ENCODE results near the gene SPTAN1.
A peak's percentile ranks its signal among the peaks of the same experiment; 100 is the strongest.
"Not testable (repeated sequence)": the region's sequence is repeated elsewhere in the genome, so short reads cannot be mapped to it uniquely, and the experiment has no call there.

Gene SPTAN1

DNA sequence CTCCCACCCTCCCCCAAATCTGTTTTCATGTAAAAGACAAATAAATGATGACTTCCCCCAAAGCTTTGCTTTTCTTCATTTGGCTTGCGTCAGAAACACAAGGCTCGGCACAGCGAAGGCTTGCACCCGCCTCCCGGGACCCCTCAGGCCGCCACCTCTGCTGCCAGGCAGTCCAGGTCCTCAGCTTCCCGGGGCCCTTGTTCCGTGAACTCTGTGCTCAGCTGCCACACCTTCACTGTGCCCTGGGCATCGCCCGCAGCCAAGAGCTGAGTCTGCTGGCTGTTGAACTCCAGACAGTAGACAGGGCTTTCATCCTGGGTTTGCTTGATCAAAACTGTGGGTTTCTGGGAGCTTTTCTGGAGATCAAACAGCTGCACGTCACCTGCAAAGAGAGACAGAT is 81.2 kb downstream of the SPTAN1 start:
- no peak for DNase-seq (ENCODE audit: low spot score)

DNA sequence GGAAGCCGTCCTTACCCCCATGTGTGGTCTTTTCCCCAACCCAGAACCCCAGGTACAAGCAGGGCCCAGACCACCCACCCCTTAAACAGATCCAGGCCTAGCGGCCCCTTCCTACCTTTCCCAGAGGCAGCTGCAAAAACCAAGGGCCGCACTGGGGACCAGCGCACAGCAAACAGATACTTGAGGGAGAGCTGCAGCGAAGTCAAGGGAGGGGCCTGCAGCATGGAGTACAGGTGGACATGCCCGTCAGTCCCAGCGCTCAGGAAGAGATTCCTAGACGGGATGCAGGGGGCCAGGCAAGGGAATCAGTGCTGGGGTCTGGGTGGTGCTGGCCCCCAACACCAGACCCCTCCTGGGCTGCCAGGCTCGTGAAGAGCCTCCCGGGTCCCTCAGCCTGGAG is 81.7 kb downstream of the SPTAN1 start:
- no peak for DNase-seq (ENCODE audit: low spot score)

DNA sequence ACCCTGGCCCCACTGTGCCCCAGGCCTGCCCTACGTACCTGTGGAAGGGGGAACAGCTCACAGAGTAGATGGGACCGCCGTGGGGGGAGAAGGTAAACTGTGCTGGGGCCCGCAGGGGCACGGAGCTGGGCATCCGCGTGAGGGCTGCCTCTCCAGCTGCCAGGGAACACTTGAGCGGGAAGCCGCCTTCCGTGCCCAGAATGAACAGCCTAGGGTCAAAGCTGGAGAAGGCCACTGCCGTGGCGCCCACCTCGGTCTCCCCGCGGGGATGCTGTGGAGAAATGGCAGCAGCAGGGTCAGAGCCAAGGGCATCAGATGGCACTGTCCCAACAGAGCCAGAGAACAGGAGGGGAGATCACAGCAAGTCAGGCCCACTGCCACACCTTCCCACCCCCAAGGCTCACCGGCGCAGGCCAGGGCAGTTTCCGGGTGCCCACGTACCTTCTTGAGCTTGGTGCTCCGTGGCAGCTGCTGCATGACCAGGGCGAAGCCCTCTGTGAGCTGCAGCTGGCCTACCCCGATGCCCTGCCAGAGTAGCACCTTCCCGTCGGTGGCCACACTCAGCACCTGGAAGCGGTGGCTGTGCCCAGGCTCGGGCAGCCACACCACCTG is 82.4 kb downstream of the SPTAN1 start:
- no peak for DNase-seq (ENCODE audit: low spot score)

DNA sequence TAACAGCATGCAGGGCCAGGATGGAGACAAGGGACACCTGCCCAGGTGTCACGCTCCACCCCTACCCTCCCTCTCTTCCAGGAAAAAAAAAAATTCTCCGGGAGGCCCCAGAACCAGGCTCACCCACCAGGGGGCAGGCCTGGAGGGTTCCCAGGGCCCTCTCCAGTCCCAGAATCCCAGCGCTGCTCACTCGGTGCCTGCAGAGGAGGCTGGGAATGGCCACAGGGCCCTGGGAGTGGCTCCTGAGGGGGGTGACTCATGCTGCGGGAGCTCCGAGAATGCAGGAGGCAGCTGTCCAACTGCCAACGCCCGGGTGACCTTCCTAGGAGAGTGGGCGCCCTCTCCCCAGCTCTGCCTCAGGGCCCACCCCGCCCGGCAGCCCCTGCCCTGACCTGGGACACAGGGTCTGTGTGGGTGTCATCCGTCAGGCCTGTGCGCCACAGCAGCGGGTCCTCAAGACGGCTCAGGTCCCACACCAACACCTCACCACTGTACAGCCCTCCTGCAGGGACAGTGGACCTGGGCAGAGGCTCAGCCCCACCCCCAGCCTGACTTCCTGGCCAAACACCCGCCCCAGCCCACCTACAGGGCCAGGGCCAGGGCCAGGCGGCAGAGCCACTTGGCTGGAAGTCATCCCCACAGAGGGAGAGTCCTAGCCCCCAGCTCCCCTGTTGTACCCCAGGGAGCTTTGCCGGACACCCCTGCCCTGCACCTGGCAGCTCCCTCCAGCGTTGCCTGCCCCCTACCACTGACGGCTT is 83.1 kb downstream of the SPTAN1 start:
- DNase-seq (ENCODE audit: low spot score), result peak; percentile 99

DNA sequence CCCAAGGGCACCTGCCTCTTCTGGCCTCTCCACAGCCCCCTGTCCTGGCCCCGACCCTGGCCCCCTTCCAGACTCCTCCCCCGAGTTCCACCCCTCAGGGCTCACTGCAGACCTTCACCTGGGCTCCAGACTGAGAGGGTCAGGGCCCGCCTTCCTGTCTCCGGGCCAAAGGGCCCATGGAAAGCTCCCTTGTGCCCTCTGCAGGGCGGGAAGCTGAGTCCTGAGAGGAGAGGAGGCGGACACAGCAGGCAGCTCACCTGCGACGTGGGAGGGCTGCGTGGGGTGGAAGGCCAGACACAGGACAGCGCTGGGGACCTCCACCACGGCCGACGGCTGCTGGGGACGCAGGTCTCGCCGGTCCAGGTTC is 83.6 kb downstream of the SPTAN1 start:
- no peak for DNase-seq (ENCODE audit: low spot score)

DNA sequence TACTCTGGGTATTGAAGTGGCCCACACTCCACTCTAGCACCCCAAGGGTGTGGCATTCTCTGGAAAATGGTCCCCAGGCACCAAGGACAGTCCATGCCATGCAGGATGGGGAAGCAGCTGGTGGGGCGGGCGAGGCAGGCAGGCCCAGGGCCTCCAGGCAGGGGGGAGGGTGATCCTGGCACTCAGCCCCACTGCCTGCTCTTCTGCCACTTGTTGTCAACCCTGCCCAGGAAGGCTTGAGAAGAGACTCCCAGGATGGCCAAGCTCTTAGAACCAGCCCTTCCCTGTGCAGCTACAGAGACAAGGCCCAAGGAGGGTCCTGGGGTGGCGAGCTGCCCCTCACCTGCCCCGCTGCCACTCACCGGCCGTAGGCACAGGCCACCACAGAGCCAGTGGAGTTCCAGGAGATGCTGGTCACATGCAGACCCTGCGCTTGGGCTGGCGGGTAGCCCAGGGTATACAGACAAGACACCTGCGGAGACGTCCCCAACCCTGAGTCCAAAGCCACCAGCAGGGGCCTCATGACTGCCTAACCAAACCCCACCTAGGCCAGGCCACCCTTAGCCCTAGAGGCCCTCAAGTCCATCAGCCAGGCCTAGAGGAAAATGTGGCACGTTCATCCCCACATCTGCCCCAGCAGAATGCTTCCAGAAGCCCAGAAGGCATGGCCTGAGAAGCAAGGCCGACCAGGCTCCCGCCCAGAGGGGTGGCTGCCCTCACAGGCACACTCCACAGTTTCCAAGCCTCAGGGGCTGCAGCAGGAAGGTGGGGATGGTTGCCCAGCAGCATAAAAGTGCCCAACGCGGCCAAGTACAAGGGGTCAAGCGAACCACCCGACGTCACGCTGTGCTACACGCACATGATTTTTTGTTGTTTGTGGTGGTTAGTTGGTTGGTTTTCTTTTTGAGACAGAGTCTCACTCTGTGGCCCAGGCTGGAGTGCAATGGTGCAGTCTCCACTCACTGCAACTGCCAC is 84.5 kb downstream of the SPTAN1 start:
- no peak for DNase-seq (ENCODE audit: low spot score)

DNA sequence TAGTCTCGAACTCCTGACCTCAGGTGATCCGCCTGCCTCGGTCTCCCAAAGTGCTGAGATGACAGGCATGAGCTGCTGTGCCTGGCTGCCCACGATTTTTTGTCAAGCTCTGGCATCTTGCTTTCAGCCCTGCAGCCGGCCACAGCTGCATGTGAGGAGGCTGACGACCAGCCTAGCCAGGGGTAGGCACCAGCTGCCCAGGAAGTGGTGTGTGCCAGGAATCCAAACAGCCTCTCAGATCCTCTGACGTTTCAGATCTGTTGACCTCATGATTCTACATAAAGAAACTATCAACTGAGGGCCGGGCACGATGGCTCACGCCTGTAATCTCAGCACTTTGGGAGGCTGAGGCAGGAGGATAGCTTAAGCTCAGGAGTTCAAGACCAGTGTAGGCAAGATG is 85.3 kb downstream of the SPTAN1 start:
- DNase-seq (ENCODE audit: low spot score), result no peak

DNA sequence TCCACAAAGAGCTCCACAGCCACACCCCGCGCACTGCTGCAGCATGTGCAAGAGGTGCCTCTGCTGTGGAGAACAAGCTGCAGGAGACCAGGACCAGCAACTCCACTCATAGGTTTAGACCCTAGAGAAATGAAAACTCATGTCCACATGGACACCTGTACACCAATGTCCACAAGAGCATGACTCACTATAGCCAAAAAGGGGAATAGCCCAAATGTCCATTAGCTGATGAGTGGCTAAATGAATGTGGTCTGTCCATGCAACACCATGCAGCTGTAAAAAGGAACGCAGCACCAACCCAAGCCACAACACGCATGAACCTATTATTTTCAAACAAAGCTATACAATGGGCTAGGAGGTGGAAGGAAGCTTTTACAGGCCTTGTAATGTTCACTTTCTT is 86.2 kb downstream of the SPTAN1 start:
- DNase-seq (ENCODE audit: low spot score), result no peak

DNA sequence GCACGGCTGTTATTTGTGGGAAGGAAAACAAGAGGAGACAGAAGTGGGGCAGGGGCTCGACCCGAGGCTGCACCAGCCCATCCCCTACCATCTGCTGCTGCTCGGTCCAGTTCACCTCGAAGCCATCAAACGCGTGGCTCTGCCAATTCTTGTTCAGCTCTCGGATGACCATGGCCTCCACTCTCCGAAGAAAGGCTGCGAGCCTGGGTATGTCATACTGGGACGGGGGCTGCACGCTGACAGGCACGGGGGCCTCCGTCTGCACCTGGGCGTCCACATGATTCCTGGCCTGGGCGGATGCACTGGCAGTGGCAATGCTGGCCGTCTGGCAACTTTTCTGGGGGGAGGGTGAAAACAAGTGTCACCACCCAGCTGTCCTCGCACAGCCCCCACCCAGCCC is 88.2 kb downstream of the SPTAN1 start:
- DNase-seq (ENCODE audit: low spot score), result no peak

DNA sequence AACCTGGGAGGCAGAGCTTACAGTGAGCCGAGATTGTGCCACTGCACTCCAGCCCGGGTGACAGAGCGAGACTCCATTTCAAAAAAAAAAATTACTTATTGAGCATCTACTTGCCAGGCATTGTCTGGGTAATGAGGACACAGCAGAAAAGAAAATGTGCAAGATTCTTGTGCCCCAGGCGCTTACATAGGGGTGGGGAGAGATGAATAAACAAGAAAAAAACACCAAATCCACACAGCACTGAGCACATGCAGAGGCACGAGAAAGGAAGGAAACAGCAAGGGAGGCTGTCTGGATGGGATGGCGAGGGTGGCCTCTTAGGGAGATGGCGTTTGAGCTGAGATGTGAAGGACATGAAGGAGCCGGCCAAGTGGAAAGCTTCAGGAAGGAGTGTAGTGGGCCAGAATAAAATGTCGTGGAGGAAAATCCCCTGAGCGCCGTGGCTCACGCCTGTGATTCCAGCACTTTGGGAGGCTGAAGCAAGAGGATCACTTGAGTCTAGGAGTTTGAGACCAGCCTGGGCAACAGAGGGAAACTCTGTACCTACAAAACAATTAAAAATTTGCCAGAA is 90.4 kb downstream of the SPTAN1 start:
- DNase-seq (ENCODE audit: low spot score), result no peak

DNA sequence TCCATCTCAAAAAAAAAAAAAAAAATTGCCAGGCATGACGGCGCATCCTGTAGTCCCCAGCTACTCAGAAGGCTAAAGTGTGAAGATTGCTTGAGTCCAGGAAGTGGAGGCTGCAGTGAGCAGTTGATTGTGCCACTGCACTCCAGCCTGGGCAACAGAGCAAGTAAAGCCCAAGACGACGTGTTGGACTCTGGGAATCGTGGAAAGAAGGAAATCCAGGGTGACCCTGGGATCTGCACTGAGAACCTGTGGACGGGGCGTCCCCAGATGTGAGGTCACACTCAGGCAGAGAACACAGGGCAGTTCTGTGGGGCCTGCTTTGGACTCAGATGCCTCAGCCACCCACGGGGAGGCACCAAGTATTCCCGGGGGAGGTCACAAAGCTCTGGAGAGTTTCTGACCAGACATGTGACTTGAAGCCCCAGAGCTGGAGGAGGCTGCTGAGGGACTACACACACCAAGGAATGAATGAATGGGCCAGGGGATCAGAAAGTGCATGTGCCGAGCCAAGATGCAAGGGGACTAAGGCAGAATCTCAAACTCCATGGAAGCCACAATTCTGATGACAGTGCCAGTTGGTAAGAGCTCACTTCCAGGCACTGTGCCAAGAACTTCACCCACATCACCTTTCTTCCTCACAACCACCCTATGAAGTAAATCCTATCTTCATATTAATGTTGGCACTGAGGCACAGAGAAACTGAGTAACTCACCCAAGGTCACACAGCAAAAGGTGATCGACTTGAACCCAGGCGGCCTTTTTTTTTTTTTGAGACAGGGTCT is 91.3 kb downstream of the SPTAN1 start:
- no peak for DNase-seq (ENCODE audit: low spot score)

DNA sequence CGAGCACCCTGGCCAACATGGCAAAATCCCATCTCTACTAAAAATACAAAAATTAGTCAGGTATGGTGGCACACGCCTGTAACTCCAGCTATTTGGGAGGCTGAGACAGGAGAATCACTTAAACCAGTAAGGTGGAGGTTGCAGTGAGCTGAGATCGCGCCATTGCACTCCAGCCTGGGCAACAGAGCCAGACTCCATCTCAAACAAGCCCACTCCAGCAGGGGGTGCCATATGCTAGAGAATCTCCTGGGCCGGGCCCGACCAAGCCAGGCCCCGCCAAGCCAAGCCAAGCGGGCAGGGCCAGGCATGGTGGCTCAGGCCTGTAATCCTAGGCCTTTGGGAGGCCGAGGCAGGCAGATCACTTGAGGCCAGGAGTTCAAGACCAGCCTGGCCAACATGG is 95.8 kb downstream of the SPTAN1 start:
- DNase-seq (ENCODE audit: low spot score), result not testable (repeated sequence)

DNA sequence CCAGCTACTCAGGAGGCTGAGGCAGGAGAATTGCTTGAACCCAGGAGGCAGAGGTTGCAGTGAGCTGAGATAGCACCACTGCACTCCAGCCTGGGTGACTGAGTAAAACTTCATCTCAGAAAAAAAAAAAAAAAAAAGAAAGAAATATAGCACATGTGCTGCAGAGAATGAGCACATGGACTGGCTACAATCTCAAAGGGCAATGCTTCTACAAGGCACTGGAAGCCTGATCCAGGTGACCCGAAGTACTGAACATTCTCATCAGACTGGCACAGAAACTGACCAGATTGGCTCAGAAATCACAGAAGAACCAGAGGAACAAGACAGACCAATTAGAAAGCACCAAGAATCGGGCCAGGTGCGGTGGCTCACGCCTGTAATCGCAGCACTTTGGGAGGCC is 99.4 kb downstream of the SPTAN1 start:
- DNase-seq (ENCODE audit: low spot score), result no peak

DNA sequence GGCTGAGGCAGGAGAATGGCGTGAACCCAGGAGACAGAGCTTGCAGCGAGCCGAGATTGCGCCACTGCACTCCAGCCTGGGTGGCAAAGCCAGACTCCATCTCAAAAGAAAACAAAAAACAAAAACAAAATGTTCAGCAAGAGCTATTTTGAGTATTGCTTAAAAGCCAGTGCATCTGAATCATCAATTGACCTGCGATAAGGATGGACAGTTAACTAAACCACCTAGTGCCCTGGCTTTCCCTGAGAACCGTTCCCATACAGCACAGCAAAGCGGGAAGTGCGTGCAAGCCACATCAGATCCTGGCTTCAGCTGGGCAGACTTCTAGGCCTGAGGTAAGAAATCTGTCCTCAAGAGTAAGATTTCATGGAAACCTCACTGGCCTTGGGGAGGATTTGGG is 101.5 kb downstream of the SPTAN1 start:
- no peak for DNase-seq (ENCODE audit: low spot score)

DNA sequence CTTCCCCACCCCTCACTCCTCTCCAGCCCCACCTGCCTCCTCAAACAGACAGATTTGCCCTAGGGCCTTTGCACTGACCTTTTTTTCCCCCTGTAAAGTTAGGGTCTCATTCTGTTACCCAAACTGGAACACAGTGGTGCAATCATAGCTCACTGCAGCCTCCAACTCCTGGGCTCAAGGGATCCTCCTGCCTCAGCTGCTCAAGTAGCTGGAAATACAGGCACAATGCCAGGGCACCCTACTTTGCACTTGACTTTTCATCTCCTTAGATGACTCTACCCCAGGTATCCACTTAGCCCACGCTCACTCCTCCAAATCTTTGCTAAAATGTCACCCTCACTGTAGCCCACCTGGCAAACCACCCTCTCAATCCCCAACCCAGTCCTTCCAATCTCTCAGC is 102.1 kb downstream of the SPTAN1 start:
- no peak for DNase-seq (ENCODE audit: low spot score)

DNA sequence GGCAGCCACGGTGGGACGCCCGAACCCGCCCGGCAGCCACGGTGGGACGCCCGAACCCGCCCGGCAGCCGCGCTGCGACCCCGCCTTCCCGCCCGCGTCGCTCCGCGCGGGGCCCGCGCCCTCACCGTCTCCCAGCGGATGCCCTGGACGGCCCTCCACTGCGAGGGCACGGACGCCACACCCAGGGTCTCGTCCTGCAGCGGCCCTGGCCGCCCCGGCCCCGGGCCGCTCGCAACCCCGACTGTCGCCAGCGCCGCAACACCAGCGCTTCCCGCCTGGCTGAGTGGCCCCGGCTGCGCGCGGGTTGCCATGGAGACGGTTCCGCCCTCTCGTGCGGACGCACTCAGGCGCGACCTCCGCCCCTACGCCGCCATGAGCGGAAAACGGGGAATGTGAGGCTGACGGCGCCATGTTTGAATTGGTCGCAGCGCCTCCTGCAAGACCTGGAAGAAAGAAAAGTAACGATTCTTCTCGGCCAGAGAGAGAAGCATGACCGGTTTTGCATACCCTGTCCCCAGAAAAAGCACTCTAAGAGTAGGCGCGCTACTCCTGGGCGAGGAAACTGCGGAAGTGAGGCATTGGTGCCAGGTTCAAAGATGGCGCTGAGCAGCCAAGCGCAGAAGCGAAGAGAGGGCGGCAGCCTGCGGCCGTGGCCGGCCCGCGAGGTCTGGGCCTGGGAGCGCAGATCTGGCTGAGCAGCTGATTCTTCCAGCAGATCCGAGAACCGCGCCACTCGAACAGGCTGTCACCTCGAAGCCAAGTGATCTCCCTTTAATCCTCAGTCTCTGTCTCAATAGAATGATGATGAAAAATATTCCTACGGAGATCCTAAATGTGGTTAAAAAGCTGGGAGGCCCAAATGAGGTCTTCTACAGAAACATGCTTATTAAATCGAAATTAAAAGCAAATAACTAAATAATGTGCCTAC is 104.3 kb downstream of the SPTAN1 start, which contains the start of gene DYNC2I2:
Gene DYNC2I2 (minus strand): TSS at position 432 of the 928 bp plus-strand sequence. CDS start 121 bp downstream, at position 311.
- DNase-seq (ENCODE audit: low spot score), result peak; percentile 99

DNA sequence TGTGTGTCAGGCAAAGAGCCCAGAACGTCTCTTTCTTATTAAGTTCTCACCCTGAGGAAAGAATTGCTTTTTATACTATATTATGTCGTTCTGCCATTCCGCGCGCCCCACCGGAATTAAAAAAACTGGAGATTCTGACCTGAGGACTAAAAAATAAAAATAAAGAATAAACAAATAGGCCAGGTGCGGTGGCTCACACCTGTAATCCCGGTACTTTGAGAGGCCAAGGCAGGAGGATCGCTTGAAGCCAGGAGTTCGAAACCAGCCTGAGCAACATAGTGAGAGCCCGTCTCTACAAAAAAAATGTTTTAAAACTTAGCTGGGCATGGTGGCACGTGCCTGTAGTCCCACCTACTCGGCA is 104.9 kb downstream of the SPTAN1 start:
- DNase-seq (ENCODE audit: low spot score), result no peak

DNA sequence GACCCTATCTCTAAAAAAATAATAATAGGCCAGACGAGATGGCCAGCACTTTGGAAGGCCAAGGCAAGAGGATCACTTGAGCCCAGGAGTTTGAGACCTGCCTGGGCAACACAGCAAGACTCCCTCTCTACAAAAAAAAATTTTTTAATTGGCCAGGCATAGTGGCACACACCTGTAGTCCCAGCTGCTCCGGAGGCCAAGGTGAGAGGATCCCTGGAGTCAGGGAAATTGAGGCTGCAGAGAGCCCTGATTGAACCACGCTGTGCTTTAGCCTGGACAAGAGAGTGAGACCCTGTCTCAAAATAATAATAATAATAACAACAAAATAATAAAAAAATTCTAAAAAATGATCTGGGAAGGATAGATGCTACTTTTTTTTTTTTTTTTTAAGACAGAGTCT is 105.4 kb downstream of the SPTAN1 start:
- DNase-seq (ENCODE audit: low spot score), result no peak

DNA sequence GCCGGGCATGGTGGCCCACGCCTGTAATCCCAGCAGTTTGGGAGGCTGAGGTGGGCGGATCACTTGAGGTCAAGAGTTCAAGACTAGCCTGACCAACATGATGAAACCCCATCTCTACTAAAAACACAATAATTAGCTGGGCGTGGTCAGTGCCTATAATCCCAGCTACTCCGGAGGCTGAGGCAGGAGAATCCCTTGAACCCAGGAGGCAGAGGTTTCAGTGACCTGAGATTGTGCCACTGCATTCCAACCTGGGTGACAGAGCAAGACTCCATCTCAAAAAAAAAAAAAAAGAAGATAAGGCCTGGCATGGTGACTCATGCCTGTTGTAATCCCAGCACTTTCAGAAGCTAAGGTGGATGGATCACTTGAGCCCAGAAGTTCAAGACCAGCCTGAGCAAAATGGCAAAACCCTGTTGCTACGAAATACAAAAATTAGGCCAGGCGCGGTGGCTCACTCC is 114.1 kb downstream of the SPTAN1 start:
- DNase-seq (ENCODE audit: low spot score), result not testable (repeated sequence)

DNA sequence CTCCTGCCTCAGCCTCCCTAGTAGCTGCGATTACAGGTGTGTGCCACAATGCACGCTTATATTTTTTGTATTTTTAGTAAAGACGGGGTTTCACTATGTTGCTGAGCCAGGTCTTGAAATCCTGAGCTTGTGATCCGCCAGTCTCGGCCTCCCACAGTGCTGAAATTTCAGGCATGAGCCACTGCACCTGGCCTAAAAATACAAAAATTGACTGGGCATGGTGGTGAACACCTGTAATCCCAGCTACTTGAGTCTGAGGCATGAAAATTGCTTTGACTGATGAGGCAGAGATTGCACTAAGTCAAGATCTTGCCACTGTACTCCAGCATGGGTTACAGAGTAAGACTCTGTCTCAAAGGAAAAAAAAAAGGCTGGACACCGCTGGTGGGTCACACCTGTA is 117.4 kb downstream of the SPTAN1 start:
- DNase-seq (ENCODE audit: low spot score), result no peak
